ENCODE data around the gene ZRANB2. TPM values are rescaled to one million over a fixed set of nuclear protein-coding genes. Genes with fewer than 3 reads are reported as not detected.

The ZRANB2 gene
- total and polyA plus RNA-seq, 9 of the 15 experiments (the other 6 are each of a cell fraction or from before 2014, with no cell fraction given): 80.8 to 264 (median 157) TPM

DNA sequence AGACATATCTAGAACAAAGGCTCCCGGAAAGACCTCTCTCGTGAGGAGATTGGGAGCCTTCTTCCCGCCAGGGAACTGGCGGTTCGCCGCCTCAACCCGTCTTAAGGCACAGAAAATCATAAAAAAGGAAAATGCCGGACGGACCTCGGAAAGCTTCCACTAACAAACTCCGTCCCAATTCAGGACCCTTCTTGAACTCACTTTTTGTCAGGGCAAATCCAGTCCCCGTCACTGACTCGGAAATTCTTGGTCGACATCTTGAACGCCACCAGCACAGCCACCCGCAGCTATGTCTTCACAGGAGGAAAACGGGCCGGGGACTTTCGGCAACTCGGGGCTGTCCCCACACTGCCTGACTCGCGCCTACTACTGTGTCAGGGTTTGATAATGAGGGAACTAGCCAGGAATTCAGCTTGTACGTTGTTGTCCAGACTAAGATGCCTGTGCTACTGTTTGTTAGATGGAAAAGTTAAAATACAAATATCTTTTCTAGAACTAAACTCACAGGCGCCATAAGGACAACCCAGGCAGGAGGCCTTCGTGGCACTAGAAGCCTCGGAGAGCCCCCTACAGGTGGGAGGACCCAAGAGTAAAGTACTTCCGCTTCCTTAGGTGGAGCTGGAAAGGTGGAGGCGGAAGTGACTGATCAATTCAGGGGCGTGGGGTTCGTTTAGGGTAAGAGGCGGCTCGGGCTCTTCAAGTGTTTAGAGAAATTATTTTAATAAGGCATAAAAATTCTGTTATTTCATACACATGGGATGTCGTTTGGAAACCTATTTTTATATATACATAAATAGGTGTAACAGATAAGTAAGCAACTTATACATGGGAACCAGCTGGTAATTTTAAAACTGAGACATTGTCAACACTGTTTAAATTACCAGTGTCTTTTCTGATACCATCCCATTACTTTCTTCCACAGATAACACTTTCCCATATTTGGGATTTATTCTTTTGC is at the start of gene ZRANB2 (continued):
- TF ChIP-seq ZBTB7A (IDR thresholded peaks at IDR 0.05; ENCODE audit: borderline replicate concordance, control insufficient read depth, low read depth, low read length) (0 out of 2 replicates have a peak, but pooled peaks have one; percentile 18), CREM (IDR thresholded peaks at IDR 0.05; ENCODE audit: low read depth) (peak; percentile 43), RAD51 (IDR thresholded peaks at IDR 0.05; ENCODE audit: borderline replicate concordance, low read depth) (no peak), ASH1L (IDR thresholded peaks at IDR 0.05; ENCODE audit: borderline replicate concordance, low read depth, partially characterized antibody) (peak; percentile 66), PYGO2 (tag; IDR thresholded peaks at IDR 0.05) (0 out of 2 replicates have a peak, but pooled peaks have one; percentile 7), SMARCB1 (IDR thresholded peaks at IDR 0.05; ENCODE audit: insufficient read length, low read depth) (no peak), ZNF785 (CRISPR knock-in tag; IDR thresholded peaks at IDR 0.05) (no peak), ZNF24 (IDR thresholded peaks at IDR 0.05) (no peak), ARNT (IDR thresholded peaks at IDR 0.05) (peak in 1 of 2 experiments; percentile 63; a peak in 2 of 4 replicates), GATA2 (CRISPR knock-in tag; IDR thresholded peaks at IDR 0.05) (no peak), HOXB6 (CRISPR knock-in tag; IDR thresholded peaks at IDR 0.05; ENCODE audit: borderline replicate concordance) (no peak), TEAD1 (CRISPR knock-in tag; IDR thresholded peaks at IDR 0.05) (no peak; a peak in 1 of 4 replicates), ETV1 (tag; conservative IDR thresholded peaks at IDR 0.05; ENCODE audit: low read depth) (peak; percentile 85), ZFP36 (IDR thresholded peaks at IDR 0.05; ENCODE audit: low read depth, low read length, partially characterized antibody) (no peak), MEIS2 (IDR thresholded peaks at IDR 0.05; ENCODE audit: partially characterized antibody) (no peak), TCF7L2 (IDR thresholded peaks at IDR 0.05; ENCODE audit: low read depth, low read length) (no peak), ZNF263 (CRISPR knock-in tag; IDR thresholded peaks at IDR 0.05; ENCODE audit: borderline replicate concordance) (no peak), ZNF165 (CRISPR knock-in tag; IDR thresholded peaks at IDR 0.05; ENCODE audit: borderline replicate concordance) (no peak), PRPF4 (IDR thresholded peaks at IDR 0.05; ENCODE audit: insufficient read depth, low read depth, low read length, poor library complexity, severe bottlenecking) (no peak), GABPB2 (CRISPR knock-in tag; conservative IDR thresholded peaks at IDR 0.05) (no peak), ZNF707 (CRISPR knock-in tag; conservative IDR thresholded peaks at IDR 0.05) (no peak), FOS (IDR thresholded peaks at IDR 0.05; ENCODE audit: extremely low read depth, insufficient read length) (no peak), BCOR (IDR thresholded peaks at IDR 0.05) (no peak), HDAC6 (IDR thresholded peaks at IDR 0.05; ENCODE audit: low read depth, low read length) (no peak), TGIF2 (CRISPR knock-in tag; IDR thresholded peaks at IDR 0.05) (peak; percentile 92; the same call in 1 of the 2 replicates), ADNP (tag; IDR thresholded peaks at IDR 0.05) (no peak), NCOA2 (IDR thresholded peaks at IDR 0.05; ENCODE audit: partially characterized antibody in 2 of 2) (peak in 1 of 2 experiments; percentile 98)
- TF ChIP-seq, protein P1, sequence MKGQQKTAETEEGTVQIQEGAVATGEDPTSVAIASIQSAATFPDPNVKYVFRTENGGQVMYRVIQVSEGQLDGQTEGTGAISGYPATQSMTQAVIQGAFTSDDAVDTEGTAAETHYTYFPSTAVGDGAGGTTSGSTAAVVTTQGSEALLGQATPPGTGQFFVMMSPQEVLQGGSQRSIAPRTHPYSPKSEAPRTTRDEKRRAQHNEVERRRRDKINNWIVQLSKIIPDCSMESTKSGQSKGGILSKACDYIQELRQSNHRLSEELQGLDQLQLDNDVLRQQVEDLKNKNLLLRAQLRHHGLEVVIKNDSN (CRISPR knock-in tag; IDR thresholded peaks at IDR 0.05): no peak
- TF ChIP-seq, protein P2, sequence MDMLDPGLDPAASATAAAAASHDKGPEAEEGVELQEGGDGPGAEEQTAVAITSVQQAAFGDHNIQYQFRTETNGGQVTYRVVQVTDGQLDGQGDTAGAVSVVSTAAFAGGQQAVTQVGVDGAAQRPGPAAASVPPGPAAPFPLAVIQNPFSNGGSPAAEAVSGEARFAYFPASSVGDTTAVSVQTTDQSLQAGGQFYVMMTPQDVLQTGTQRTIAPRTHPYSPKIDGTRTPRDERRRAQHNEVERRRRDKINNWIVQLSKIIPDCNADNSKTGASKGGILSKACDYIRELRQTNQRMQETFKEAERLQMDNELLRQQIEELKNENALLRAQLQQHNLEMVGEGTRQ (CRISPR knock-in tag; IDR thresholded peaks at IDR 0.05): no peak

Data from K562 (cell line).